ENCODE results near the gene PMS2.
"Not testable (repeated sequence)": the region's sequence is repeated elsewhere in the genome, so short reads cannot be mapped to it uniquely, and the experiment has no call there.

PMS2 gene

DNA sequence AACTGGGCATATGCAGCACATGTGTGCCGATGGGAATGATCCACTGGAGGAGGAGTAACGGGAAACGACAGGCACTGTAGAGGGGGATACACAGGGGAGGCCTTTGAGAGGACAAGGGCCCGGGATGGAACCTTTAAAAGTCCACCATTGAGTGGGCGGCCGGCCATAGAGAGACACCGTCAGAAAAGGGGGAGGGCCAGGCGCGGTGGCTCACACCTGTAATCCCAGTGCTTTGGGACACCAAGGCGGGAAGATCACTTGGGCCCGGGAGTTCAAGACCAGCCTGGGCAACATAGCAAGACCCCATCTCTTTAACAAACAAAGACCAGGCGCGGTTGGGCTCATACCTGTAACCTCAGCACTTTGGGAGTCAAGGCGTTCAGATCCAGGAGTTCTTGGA is 77.6 kb downstream of the PMS2 start:
- H3K4me3 ChIP-seq (ENCODE audit: low read length); DNase-seq (ENCODE audit: low read depth, low spot score): not testable (repeated sequence)

DNA sequence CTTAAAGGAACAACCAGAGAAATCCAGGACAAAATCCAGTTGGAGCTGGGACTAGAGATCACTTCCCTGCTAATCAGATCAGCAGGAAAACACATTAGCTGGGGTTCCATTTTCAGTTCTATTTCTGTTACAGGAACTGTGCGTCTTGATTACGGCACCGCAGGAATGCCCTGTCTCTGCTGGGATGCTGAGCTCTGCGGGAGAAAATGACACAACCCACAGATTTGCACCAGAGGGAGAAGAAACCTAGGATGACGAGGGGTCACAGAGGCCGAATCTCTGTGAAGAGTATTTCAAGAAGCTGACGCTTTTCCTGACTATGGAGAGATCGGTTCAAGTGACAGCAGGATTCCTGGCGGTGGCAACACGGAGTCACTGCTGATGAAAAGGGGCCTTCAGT is 78.6 kb downstream of the PMS2 start:
- DNase-seq (ENCODE audit: low read depth, low spot score); H3K4me3 ChIP-seq (ENCODE audit: low read length): not testable (repeated sequence)

- not testable (repeated sequence) for H3K4me3 ChIP-seq (ENCODE audit: low read length); DNase-seq (ENCODE audit: low read depth, low spot score)
These were observed 82.5 kb downstream of the PMS2 start for GRCh38 chr7:5926263-5926870.

DNA sequence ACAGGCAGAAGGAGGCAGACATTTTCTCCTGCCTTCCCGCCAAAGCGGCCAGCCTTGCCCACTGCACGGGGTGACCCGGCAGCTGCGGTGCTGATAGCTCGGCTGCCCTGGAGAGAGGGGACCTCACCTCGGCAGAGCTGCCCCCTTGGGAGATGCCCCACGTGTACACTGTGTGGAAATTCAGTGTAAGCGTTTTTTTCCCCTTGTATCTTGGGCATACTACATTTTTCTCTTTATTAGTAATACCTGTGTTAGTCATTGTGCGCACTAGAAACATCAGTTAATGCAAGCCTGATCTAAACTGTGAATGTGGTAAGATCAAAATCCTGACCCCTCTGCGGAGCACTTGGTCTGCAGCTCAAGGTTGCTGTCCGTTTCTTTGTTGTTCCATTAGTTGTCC is 84.2 kb downstream of the PMS2 start:
- DNase-seq (ENCODE audit: low read depth, low spot score); H3K4me3 ChIP-seq (ENCODE audit: low read length): not testable (repeated sequence)

- H3K4me3 ChIP-seq (ENCODE audit: low read length); DNase-seq (ENCODE audit: low read depth, low spot score): not testable (repeated sequence)
These were observed 84.7 kb downstream of the PMS2 start for GRCh38 chr7:5924180-5924579.

Data from Jurkat, Clone E6-1 (cell line).